Natural killer cell (primary cell): ENCODE measurements around the gene WDHD1. TPM values are rescaled to one million over a fixed set of nuclear protein-coding genes. Genes with fewer than 3 reads are reported as not detected.

Experiments
- ATAC-seq, 3 donors: fragments of 150-1000 bp in 2 of 3; fragments of 200-7000 bp in 1 of 3; cut with Tn5 transposase; 1 replicate in 1 of 3; 2 replicates in 2 of 3; pipeline ENCODE4 v1.10.0; 2021; ENCODE audit warnings: mild to moderate bottlenecking in 2 of 3, moderate library complexity in 2 of 3
- DNase-seq, 2 donors: peaks; one replicate each; pipeline versions ENCODE4 v3.0.0 to v3.0.0-alpha.2; 2013 to 2021; ENCODE audit warnings: mixed read lengths in 1 of 2
- H3K27ac ChIP-seq: one replicate; pipeline ENCODE4 v1.5.1; 2013; ENCODE audit warnings: mild to moderate bottlenecking, low read length
- H3K27me3 ChIP-seq: one replicate; pipeline ENCODE4 v1.6.1; 2013; ENCODE audit warnings: low read length; ENCODE audit not compliant: control insufficient read depth, insufficient read depth
- H3K36me3 ChIP-seq: one replicate; pipeline ENCODE4 v1.6.1; 2013; ENCODE audit warnings: low read length; ENCODE audit not compliant: control insufficient read depth, insufficient read depth
- H3K4me1 ChIP-seq: one replicate; pipeline ENCODE4 v1.6.1; 2013; ENCODE audit warnings: low read length; ENCODE audit not compliant: control insufficient read depth, insufficient read depth
- H3K4me3 ChIP-seq: one replicate; pipeline ENCODE4 v1.5.1; 2013; ENCODE audit warnings: low read length
- H3K9me3 ChIP-seq: one replicate; pipeline ENCODE4 v1.6.1; 2013; ENCODE audit warnings: low read length; ENCODE audit not compliant: control insufficient read depth, insufficient read depth
- H3K27ac Mint-ChIP-seq, 2 donors: one replicate each; pipeline ENCODE4 v1.8.0; 2022; ENCODE audit warnings: mild to moderate bottlenecking in 2 of 2, mixed read lengths in 2 of 2, moderate library complexity in 1 of 2
- H3K27me3 Mint-ChIP-seq, 2 donors: one replicate each; pipeline ENCODE4 v1.8.0; 2022; ENCODE audit warnings: low read depth in 2 of 2, mixed read lengths in 2 of 2
- H3K36me3 Mint-ChIP-seq: one replicate; pipeline ENCODE4 v1.8.0; 2022; ENCODE audit warnings: mixed read lengths
- H3K4me1 Mint-ChIP-seq, 2 donors: one replicate each; pipeline ENCODE4 v1.8.0; 2022; ENCODE audit warnings: mixed read lengths in 2 of 2
- H3K4me3 Mint-ChIP-seq: one replicate; pipeline ENCODE4 v1.8.0; 2022; ENCODE audit warnings: mild to moderate bottlenecking, moderate library complexity, mixed read lengths
- H3K9me3 Mint-ChIP-seq, 2 donors: one replicate each; pipeline ENCODE4 v1.8.0; 2022; ENCODE audit warnings: mixed read lengths in 2 of 2
- WGBS: methylation state at CpG from one replicate; pipeline ENCODE4 v1.1.7; 2013; ENCODE audit warnings: missing lambda C conversion rate; ENCODE audit not compliant: insufficient coverage; 5-methylcytosine and 5-hydroxymethylcytosine counted together
- intact Hi-C: fragments of 100-400 bp; cut with micrococcal nuclease; formaldehyde crosslinking; loops from one replicate; pipeline ENCODE4 v1.14.2; 2022
- total RNA-seq, 4 donors: library from RNA; stranded (reverse); fragments of 120-200 nt in 1 of 4; gene quantifications; one replicate each; pipeline versions ENCODE4 v1.2.3 to v1.2.4, GENCODE V29; 2013 to 2022
- TF ChIP-seq, protein P1 (sequence below): fragments of 200-600 bp; IDR thresholded peaks from one replicate; pipeline ENCODE4 v1.8.0; 2022; ENCODE audit warnings: antibody characterized with exemption

The WDHD1 gene
- total RNA-seq, 3 donors from 2014 or later (not counting 1 experiment from before 2014, with no cell fraction given), result 4.5 to 5.4 (median 5.3) TPM

GRCh38 chr14:54920052-54920451 is 106.8 kb downstream of the WDHD1 start:
- Mint-ChIP-seq H3K36me3 (no peaks in the 10 kb centered on the region), H3K27ac (no peak overlapping the region), H3K9me3 (no peaks in the 10 kb centered on the region), H3K4me3 (no peak overlapping the region), H3K4me1 (no peaks in the 10 kb centered on the region), H3K27me3 (no peaks in the 10 kb centered on the region)
- TF ChIP-seq, protein P1, sequence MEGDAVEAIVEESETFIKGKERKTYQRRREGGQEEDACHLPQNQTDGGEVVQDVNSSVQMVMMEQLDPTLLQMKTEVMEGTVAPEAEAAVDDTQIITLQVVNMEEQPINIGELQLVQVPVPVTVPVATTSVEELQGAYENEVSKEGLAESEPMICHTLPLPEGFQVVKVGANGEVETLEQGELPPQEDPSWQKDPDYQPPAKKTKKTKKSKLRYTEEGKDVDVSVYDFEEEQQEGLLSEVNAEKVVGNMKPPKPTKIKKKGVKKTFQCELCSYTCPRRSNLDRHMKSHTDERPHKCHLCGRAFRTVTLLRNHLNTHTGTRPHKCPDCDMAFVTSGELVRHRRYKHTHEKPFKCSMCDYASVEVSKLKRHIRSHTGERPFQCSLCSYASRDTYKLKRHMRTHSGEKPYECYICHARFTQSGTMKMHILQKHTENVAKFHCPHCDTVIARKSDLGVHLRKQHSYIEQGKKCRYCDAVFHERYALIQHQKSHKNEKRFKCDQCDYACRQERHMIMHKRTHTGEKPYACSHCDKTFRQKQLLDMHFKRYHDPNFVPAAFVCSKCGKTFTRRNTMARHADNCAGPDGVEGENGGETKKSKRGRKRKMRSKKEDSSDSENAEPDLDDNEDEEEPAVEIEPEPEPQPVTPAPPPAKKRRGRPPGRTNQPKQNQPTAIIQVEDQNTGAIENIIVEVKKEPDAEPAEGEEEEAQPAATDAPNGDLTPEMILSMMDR, result no peak
- H3K36me3 ChIP-seq, result no peaks in the 10 kb centered on the region
- H3K4me1 ChIP-seq, result no peaks in the 10 kb centered on the region
- intact Hi-C loops, result no loop called here
- DNase-seq (no peak), ATAC-seq (no peak)
- no peaks in the 10 kb centered on the region for H3K27me3 ChIP-seq
- H3K4me3 ChIP-seq, result no peak overlapping the region
- H3K9me3 ChIP-seq, result no peaks in the 10 kb centered on the region
- 100% methylated on average over 1 of the region's 1 CpG for WGBS
- H3K27ac ChIP-seq, result no peak overlapping the region

DNA sequence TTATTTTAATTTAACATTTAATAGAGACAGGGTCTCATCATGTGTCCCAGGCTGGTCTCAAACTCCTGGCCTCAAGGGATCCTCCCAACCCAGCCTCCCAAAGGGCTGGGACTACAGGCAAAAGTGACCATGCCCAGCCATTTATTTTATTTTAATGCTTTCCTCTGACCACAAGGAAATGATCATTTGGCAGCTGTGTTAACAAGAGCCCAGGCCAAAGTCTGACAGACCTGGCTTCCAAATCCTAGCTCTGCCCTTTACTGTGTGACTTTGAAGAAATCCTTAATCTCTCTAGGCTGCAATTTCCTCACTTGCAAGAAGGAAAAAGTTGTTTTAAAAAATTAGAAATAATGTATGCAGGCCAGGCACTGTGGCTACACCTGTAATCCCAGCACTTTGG is 107.6 kb downstream of the WDHD1 start:
- no peaks in the 10 kb centered on the region for H3K27me3 ChIP-seq
- no peak overlapping the region for H3K4me3 Mint-ChIP-seq
- H3K27me3 Mint-ChIP-seq, result no peaks in the 10 kb centered on the region
- H3K9me3 Mint-ChIP-seq, result no peaks in the 10 kb centered on the region
- intact Hi-C loops, result no loop called here
- no peaks in the 10 kb centered on the region for H3K9me3 ChIP-seq
- no peak overlapping the region for H3K27ac ChIP-seq
- no peaks in the 10 kb centered on the region for H3K36me3 ChIP-seq
- H3K36me3 Mint-ChIP-seq, result no peaks in the 10 kb centered on the region
- H3K27ac Mint-ChIP-seq, result no peak overlapping the region
- ATAC-seq (no peak), DNase-seq (no peak)
- TF ChIP-seq, protein P1, result no peak
- no peaks in the 10 kb centered on the region for H3K4me1 ChIP-seq
- no peaks in the 10 kb centered on the region for H3K4me1 Mint-ChIP-seq
- H3K4me3 ChIP-seq, result no peak overlapping the region

DNA sequence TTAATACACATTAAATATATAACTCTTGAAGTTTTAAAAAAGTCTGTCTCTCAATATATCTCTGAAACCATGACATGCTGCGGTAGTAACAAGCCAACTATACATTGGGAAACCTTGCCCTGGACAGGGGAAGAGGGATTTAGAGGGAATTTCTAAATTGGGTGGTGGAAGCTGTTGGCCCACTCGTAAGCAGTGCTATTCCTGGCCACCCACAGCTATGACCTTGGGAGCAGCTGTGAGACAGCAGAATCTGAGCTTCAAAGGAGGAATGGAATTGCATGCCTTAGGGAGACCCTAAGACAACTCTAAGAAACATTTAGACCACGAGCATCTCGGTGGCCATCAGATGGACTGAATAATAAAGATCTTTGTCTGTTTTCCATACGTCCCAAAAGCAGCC is 108.5 kb downstream of the WDHD1 start:
- H3K9me3 ChIP-seq, result no peaks in the 10 kb centered on the region
- H3K36me3 Mint-ChIP-seq, result no peaks in the 10 kb centered on the region
- no peaks in the 10 kb centered on the region for H3K27me3 ChIP-seq
- H3K9me3 Mint-ChIP-seq, result no peaks in the 10 kb centered on the region
- H3K27ac ChIP-seq, result no peak overlapping the region
- no peaks in the 10 kb centered on the region for H3K4me1 Mint-ChIP-seq
- H3K4me3 ChIP-seq, result no peak overlapping the region
- H3K4me3 Mint-ChIP-seq, result no peak overlapping the region
- intact Hi-C loops, result no loop called here
- TF ChIP-seq, protein P1, result no peak
- H3K27ac Mint-ChIP-seq, result no peak overlapping the region
- DNase-seq (no peak), ATAC-seq (no peak)
- no peaks in the 10 kb centered on the region for H3K4me1 ChIP-seq
- WGBS, result 94% methylated on average over 5 of the region's 5 CpGs
- no peaks in the 10 kb centered on the region for H3K36me3 ChIP-seq
- H3K27me3 Mint-ChIP-seq, result no peaks in the 10 kb centered on the region

- no peak overlapping the region for H3K4me3 Mint-ChIP-seq
- Histone ChIP-seq H3K9me3 (no peaks in the 10 kb centered on the region), H3K27me3 (no peaks in the 10 kb centered on the region), H3K4me1 (no peaks in the 10 kb centered on the region), H3K36me3 (no peaks in the 10 kb centered on the region), H3K4me3 (no peak overlapping the region), H3K27ac (no peak overlapping the region)
- no peaks in the 10 kb centered on the region for H3K27me3 Mint-ChIP-seq
- H3K27ac Mint-ChIP-seq, result no peak overlapping the region
- no peaks in the 10 kb centered on the region for H3K9me3 Mint-ChIP-seq
- ATAC-seq, result no peak
- TF ChIP-seq, protein P1, result no peak
- no CpG with 5 or more reads among the region's 1 CpG for WGBS
- intact Hi-C loops, result no loop called here
- no peaks in the 10 kb centered on the region for H3K36me3 Mint-ChIP-seq
- no peak for DNase-seq
- H3K4me1 Mint-ChIP-seq, result no peaks in the 10 kb centered on the region
Observed at GRCh38 chr14:54916101-54916500, 110.8 kb downstream of the WDHD1 start.
